Loucy (cell line): ENCODE results near the gene EEF1AKMT2.

Source experiments
- CTCF ChIP-seq: fragments of 200-600 bp; sonication (generic); conservative IDR thresholded peaks from 2 replicates; pipeline ENCODE4 v1.5.1; 2014; ENCODE audit warnings: mild to moderate bottlenecking, antibody characterized with exemption, low read length
- EZH2phosphoT487 ChIP-seq: fragments of 200-600 bp; IDR thresholded peaks from 2 replicates; pipeline ENCODE4 v1.6.1; 2018; ENCODE audit warnings: antibody characterized with exemption, mild to moderate bottlenecking, moderate library complexity, borderline replicate concordance

- TF ChIP-seq CTCF = no peak
- TF ChIP-seq EZH2phosphoT487 = no peak
Observed at GRCh38 chr10:124709861-124710260, 81.8 kb downstream of the EEF1AKMT2 start.
